Ectodermal cell (in vitro differentiated cells): ENCODE measurements around the gene POLR3H.

Experiments used
- H3K27ac ChIP-seq: 2 replicates; pipeline ENCODE4 v1.7.0; 2013; ENCODE audit warnings: mild to moderate bottlenecking, low read depth, low read length; ENCODE audit not compliant: insufficient read depth, poor library complexity, severe bottlenecking
- H3K27me3 ChIP-seq: 2 replicates; pipeline ENCODE4 v1.7.0; 2013; ENCODE audit warnings: mild to moderate bottlenecking, low read length; ENCODE audit not compliant: insufficient read depth, control insufficient read depth, poor library complexity, severe bottlenecking
- H3K36me3 ChIP-seq: one replicate; pipeline ENCODE4 v1.7.0; 2013; ENCODE audit warnings: low read length; ENCODE audit not compliant: control insufficient read depth, insufficient read depth
- H3K4me1 ChIP-seq: one replicate; pipeline ENCODE4 v1.7.0; 2013; ENCODE audit warnings: low read length; ENCODE audit not compliant: control insufficient read depth, insufficient read depth
- H3K4me3 ChIP-seq: 2 replicates; pipeline ENCODE4 v1.7.0; 2013; ENCODE audit warnings: low read depth, low read length, control low read depth; ENCODE audit not compliant: insufficient read depth
- H3K9me3 ChIP-seq: 2 replicates; pipeline ENCODE4 v1.7.0; 2013; ENCODE audit warnings: mild to moderate bottlenecking, low read length, moderate library complexity; ENCODE audit not compliant: control insufficient read depth
- WGBS, 2 experiments: methylation state at CpG; one replicate each; pipeline ENCODE4 v1.1.7; 2013; ENCODE audit warnings: missing lambda C conversion rate in 2 of 2; 5-methylcytosine and 5-hydroxymethylcytosine counted together

POLR3H gene

GRCh38 chr22:41504816-41505215 is 39.5 kb downstream of the POLR3H start:
- no peaks in the 10 kb centered on the region for H3K4me1 ChIP-seq
- no peaks in the 10 kb centered on the region for H3K9me3 ChIP-seq
- H3K27me3 ChIP-seq: no peaks in the 10 kb centered on the region
- H3K27ac ChIP-seq: no peak overlapping the region
- H3K4me3 ChIP-seq: no peak overlapping the region
- no peaks in the 10 kb centered on the region for H3K36me3 ChIP-seq
- WGBS, 2 experiments: 93% methylated on average over 3 to 4 of the region's 4 CpGs

GRCh38 chr22:41504397-41504796 is 39.9 kb downstream of the POLR3H start:
- no peaks in the 10 kb centered on the region for H3K36me3 ChIP-seq
- 94 to 98% methylated on average over 7 of the region's 7 CpGs for WGBS, 2 experiments
- no peaks in the 10 kb centered on the region for H3K27me3 ChIP-seq
- H3K9me3 ChIP-seq: no peaks in the 10 kb centered on the region
- no peak overlapping the region for H3K4me3 ChIP-seq
- no peak overlapping the region for H3K27ac ChIP-seq
- no peaks in the 10 kb centered on the region for H3K4me1 ChIP-seq

- WGBS, 2 experiments: 88 to 92% methylated on average over 5 of the region's 5 CpGs
- Histone ChIP-seq H3K36me3 (no peaks in the 10 kb centered on the region), H3K4me1 (no peaks in the 10 kb centered on the region)
Measured at GRCh38 chr22:41501209-41501608, 43.1 kb downstream of the POLR3H start.

GRCh38 chr22:41500303-41500702 is 44.0 kb downstream of the POLR3H start:
- Histone ChIP-seq H3K4me3 (no peak overlapping the region), H3K9me3 (no peaks in the 10 kb centered on the region), H3K27ac (no peak overlapping the region), H3K27me3 (no peaks in the 10 kb centered on the region), H3K36me3 (no peaks in the 10 kb centered on the region), H3K4me1 (no peaks in the 10 kb centered on the region)
- WGBS, 2 experiments: 91 to 95% methylated on average over 7 of the region's 7 CpGs

More at GRCh38 chr22:41501209-41501608, 43.1 kb downstream of the POLR3H start:
- no peak overlapping the region for H3K27ac ChIP-seq
- H3K9me3 ChIP-seq: no peaks in the 10 kb centered on the region
- H3K4me3 ChIP-seq: no peak overlapping the region
- H3K27me3 ChIP-seq: no peaks in the 10 kb centered on the region

- no peak overlapping the region for H3K4me3 ChIP-seq
- no peaks in the 10 kb centered on the region for H3K9me3 ChIP-seq
- no peaks in the 10 kb centered on the region for H3K36me3 ChIP-seq
- H3K4me1 ChIP-seq: no peaks in the 10 kb centered on the region
- 95% methylated on average over 10 of the region's 10 CpGs for WGBS, 2 experiments
- no peak overlapping the region for H3K27ac ChIP-seq
- H3K27me3 ChIP-seq: no peaks in the 10 kb centered on the region
Measured at GRCh38 chr22:41499624-41500280, 44.5 kb downstream of the POLR3H start.

- WGBS, 2 experiments: 96% methylated on average over 6 of the region's 6 CpGs
Measured at GRCh38 chr22:41498303-41498835, 45.9 kb downstream of the POLR3H start.

GRCh38 chr22:41491374-41492100 is 52.7 kb downstream of the POLR3H start:
- Histone ChIP-seq H3K4me1 (peaks cover 14% of the 10 kb centered on the region), H3K4me3 (no peak overlapping the region), H3K27me3 (no peaks in the 10 kb centered on the region), H3K9me3 (no peaks in the 10 kb centered on the region), H3K27ac (no peak overlapping the region), H3K36me3 (no peaks in the 10 kb centered on the region)
- 93 to 94% methylated on average over 5 of the region's 5 CpGs for WGBS, 2 experiments

More at GRCh38 chr22:41498303-41498835, 45.9 kb downstream of the POLR3H start:
- no peaks in the 10 kb centered on the region for H3K9me3 ChIP-seq
- no peaks in the 10 kb centered on the region for H3K4me1 ChIP-seq
- H3K4me3 ChIP-seq: no peak overlapping the region
- no peaks in the 10 kb centered on the region for H3K36me3 ChIP-seq
- H3K27me3 ChIP-seq: no peaks in the 10 kb centered on the region
- no peak overlapping the region for H3K27ac ChIP-seq

- WGBS, 2 experiments: 93 to 94% methylated on average over 3 of the region's 3 CpGs
- H3K4me1 ChIP-seq: peaks cover 18% of the 10 kb centered on the region
- no peaks in the 10 kb centered on the region for H3K36me3 ChIP-seq
- H3K9me3 ChIP-seq: no peaks in the 10 kb centered on the region
- no peak overlapping the region for H3K4me3 ChIP-seq
- H3K27me3 ChIP-seq: no peaks in the 10 kb centered on the region
- H3K27ac ChIP-seq: no peak overlapping the region
Measured at GRCh38 chr22:41488596-41489385, 55.5 kb downstream of the POLR3H start.

- Histone ChIP-seq H3K27me3 (no peaks in the 10 kb centered on the region), H3K27ac (no peak overlapping the region), H3K9me3 (no peaks in the 10 kb centered on the region), H3K4me3 (no peak overlapping the region), H3K4me1 (peaks cover 18% of the 10 kb centered on the region), H3K36me3 (no peaks in the 10 kb centered on the region)
- WGBS, 2 experiments: 72 to 73% methylated on average over 4 of the region's 4 CpGs
Measured at GRCh38 chr22:41488076-41488475, 56.2 kb downstream of the POLR3H start.
